GM18951 (cell line): ENCODE results near the gene MAT2B.
A peak's percentile ranks its signal among the peaks of the same experiment; 100 is the strongest.

ENCODE experiments used
- POLR2A ChIP-seq: IDR thresholded peaks from 4 replicates; pipeline ENCODE4 v1.6.1; 2011; ENCODE audit warnings: mild to moderate bottlenecking; ENCODE audit not compliant: insufficient read length, insufficient read depth; ENCODE audit errors: extremely low read depth
- in situ Hi-C: fragments of 300-500 bp; cut with MboI; formaldehyde crosslinking; loops from one replicate; pipeline ENCODE4 v1.12.0; 2022; ENCODE audit warnings: low sequenced_read_pairs, mixed read lengths, inconsistent platforms; ENCODE audit not compliant: unreplicated experiment

The MAT2B gene

GRCh38 chr5:163505368-163506094 is at the start of gene MAT2B:
MAT2B (plus strand) TSS chr5:163505619; CDS start chr5:163505687, 68 bp downstream.
- in situ Hi-C loops: no loop called here
- peak; percentile 89 for TF ChIP-seq POLR2A

GRCh38 chr5:163456029-163456589 is 49.3 kb upstream of the MAT2B start:
- TF ChIP-seq POLR2A: no peak
- in situ Hi-C loops: no loop called here

- TF ChIP-seq POLR2A: no peak
- in situ Hi-C loops: no loop called here
Observed at GRCh38 chr5:163456840-163457239, 48.6 kb upstream of the MAT2B start.

GRCh38 chr5:163458778-163459385 is 46.5 kb upstream of the MAT2B start:
- no peak for TF ChIP-seq POLR2A
- in situ Hi-C loops: no loop called here

GRCh38 chr5:163459462-163459818 is 46.0 kb upstream of the MAT2B start:
- in situ Hi-C loops: no loop called here
- no peak for TF ChIP-seq POLR2A

- in situ Hi-C loops: no loop called here
- TF ChIP-seq POLR2A: peak; percentile 98
Observed at GRCh38 chr5:163459819-163460561, 45.4 kb upstream of the MAT2B start, which contains the start of gene NUDCD2. NUDCD2 (minus strand) TSS chr5:163460102; CDS start chr5:163460050, 52 bp downstream.

GRCh38 chr5:163460562-163461171 is 44.8 kb upstream of the MAT2B start, which contains the start of gene HMMR:
HMMR (plus strand) TSS chr5:163460632; CDS start chr5:163460693, 61 bp downstream.
- TF ChIP-seq POLR2A: peak; percentile 56
- in situ Hi-C loops: no loop called here

GRCh38 chr5:163463063-163463435 is 42.4 kb upstream of the MAT2B start:
- in situ Hi-C loops: no loop called here
- TF ChIP-seq POLR2A: no peak

GRCh38 chr5:163467682-163468081 is 37.7 kb upstream of the MAT2B start:
- in situ Hi-C loops: no loop called here
- no peak for TF ChIP-seq POLR2A

GRCh38 chr5:163473635-163474243 is 31.7 kb upstream of the MAT2B start:
- in situ Hi-C loops: no loop called here
- TF ChIP-seq POLR2A: no peak

GRCh38 chr5:163475411-163475810 is 30.0 kb upstream of the MAT2B start:
- no peak for TF ChIP-seq POLR2A
- in situ Hi-C loops: no loop called here

- in situ Hi-C loops: no loop called here
- no peak for TF ChIP-seq POLR2A
Observed at GRCh38 chr5:163478126-163478981, 27.1 kb upstream of the MAT2B start.
